ENCODE measurements around the gene P3H3.

P3H3 gene

DNA sequence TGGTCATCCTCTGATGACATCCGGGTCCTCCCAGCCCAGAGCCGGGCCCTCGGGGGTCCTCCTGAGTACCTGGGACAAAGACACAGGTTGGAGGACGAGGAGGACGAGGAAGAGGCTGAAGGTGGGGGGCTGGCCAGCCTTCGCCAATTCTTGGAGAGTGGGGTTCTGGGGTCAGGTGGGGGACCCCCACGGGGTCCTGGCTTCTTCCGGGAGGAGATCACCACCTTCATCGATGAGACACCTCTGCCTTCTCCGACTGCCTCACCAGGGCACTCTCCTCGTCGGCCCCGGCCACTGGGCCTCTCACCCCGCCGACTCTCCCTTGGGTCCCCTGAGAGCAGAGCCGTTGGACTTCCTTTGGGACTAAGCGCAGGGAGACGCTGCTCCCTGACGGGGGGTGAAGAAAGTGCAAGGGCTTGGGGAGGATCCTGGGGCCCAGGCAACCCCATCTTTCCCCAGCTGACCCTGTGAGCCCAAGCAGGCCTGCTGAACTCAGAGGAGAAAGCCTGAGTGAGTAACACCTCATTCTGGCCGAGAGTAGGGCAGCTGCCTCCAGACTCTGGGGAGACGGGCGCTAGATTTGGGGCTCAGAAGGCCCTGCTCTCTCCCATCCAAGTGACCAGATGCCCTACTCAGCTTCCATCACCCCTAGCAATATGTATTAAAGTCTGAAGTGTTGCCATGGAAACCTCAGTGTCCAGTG is 1.3 kb upstream of the P3H3 start:
- no peak for DNase-seq (ENCODE audit: low read depth)

- DNase-seq (ENCODE audit: low read depth): peak; percentile 22
These were observed 733 bp upstream of the P3H3 start for GRCh38 chr12:6827437-6827911.

DNA sequence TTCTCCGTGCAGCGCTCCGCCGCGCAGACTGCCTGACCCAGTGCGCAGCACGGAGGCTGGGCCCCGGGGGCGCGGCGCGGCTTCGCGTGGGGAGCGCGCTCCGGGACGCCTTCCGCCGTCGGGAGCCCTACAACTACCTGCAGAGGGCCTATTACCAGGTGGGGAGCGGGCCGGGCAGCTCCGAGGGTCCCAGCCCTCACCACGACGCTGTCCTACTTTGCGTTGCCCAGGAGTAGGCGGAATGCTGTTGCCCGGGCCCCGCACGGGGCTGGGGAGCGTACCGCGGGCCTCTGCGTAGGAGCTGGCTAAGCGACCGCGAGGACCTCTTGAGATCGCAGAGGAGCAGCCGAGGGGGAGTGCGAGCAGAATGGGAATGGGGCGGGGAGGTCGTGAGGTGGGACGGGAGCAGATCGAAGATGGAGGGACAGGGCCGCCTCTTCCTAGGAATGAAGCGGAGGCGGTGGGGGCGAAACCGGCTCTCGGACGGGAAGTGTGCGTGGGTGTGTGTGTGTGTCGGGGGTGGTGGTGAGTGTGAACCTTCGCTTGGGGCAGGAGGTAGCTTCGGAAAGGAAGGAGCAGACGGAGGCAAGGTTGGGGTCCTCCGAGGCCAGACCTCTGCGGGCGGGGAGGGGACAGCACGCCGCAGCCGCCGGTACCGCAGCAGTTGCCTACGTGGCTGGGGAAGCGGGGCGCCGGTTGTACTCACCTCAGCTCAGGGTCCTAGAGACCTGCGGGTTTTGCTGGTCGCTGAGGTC is 751 bp downstream of the P3H3 start:
- peak; percentile 32 for DNase-seq (ENCODE audit: low read depth)

DNA sequence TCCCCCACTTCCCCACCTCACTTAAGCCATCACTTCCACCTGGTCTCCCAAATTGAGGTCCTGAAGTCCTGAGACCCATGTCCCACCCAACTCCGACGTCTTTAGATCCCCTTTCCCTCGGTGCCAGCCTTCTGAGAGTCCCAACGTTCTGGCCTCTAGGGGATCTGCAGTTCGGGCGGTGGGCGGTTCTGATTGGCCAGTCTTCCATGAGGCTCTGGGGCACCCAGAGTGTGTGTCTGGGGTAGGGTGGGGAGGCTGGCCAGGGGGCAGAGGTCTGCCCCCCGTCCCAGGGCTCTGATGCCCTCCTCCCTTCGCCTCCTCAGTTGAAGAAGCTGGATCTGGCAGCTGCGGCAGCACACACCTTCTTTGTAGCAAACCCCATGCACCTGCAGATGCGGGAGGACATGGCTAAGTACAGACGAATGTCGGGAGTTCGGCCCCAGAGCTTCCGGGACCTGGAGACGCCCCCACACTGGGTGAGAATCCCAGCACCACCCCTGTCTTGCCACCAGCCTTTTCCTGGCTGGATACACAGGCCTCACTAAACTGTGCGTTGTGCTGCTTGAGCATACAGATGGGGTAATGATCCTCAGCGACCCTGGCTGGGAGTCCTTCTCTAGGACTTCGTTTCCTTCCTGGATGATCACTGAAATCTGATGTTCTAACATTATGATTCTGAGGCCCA is 1.5 kb downstream of the P3H3 start:
- no peak for DNase-seq (ENCODE audit: low read depth)

DNA sequence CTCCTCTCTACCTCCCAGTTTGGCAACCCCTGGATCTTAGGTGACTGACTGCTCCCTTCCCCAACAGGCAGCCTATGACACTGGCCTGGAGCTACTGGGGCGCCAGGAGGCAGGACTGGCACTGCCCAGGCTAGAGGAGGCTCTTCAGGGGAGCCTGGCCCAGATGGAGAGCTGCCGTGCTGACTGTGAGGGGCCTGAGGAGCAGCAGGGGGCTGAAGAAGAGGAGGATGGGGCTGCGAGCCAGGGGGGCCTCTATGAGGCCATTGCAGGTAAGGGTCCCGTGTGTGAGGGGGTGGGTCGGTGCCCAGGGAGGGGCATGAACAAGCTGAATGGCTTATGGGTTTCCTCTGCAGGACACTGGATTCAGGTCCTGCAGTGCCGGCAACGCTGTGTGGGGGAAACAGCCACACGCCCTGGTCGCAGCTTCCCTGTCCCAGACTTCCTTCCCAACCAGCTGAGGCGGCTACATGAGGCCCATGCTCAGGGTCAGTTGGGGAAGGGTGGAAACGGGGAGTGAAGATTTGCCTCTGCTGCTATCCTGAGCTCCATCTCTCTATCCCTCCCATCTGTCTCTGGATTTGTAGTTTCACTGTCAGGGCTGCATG is 2.2 kb downstream of the P3H3 start:
- DNase-seq (ENCODE audit: low read depth): no peak

DNA sequence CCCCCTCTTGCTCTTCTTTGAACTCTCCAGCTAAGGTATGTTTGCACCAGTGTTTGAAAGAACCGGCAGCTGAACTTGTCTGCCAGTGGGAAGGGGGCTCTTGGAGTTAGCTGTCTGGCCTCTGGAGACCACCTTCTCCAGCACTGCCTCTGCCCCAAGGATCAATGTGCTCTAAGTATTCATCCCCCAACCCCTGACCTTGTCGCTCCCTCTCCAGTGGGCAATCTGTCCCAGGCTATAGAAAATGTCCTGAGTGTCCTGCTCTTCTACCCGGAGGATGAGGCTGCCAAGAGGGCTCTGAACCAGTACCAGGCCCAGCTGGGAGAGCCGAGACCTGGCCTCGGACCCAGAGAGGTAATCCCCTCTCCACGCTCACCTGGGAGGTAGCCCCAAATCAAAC is 2.8 kb downstream of the P3H3 start:
- DNase-seq (ENCODE audit: low read depth): no peak

- DNase-seq (ENCODE audit: low read depth): no peak
These were observed 3.3 kb downstream of the P3H3 start for GRCh38 chr12:6831450-6831995.

DNA sequence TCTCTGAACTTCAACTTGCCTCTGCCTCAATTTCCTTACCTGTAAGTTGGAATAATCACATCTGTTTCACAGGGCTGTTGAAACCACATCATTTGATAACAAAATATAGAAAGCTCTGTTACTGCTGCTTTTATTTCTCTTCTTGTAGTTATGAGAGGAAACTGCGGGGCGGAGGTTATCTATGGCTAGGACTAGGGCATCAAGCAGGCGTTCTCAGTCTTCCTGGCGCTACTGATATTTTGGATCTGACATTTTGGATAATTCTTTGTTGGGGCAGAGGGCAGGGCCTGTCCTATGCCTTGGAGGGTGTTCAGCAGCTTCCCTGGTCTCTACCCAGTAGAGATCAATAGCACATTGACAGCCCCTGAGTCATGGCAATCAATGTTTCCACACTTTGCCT is 3.9 kb downstream of the P3H3 start:
- no peak for DNase-seq (ENCODE audit: low read depth)

- DNase-seq (ENCODE audit: low read depth): no peak
These were observed 5.1 kb downstream of the P3H3 start for GRCh38 chr12:6833189-6833890.

- DNase-seq (ENCODE audit: low read depth): no peak
These were observed 6.0 kb downstream of the P3H3 start for GRCh38 chr12:6834254-6834653.

GRCh38 chr12:6834873-6835272 is 6.7 kb downstream of the P3H3 start:
- no peak for DNase-seq (ENCODE audit: low read depth)

DNA sequence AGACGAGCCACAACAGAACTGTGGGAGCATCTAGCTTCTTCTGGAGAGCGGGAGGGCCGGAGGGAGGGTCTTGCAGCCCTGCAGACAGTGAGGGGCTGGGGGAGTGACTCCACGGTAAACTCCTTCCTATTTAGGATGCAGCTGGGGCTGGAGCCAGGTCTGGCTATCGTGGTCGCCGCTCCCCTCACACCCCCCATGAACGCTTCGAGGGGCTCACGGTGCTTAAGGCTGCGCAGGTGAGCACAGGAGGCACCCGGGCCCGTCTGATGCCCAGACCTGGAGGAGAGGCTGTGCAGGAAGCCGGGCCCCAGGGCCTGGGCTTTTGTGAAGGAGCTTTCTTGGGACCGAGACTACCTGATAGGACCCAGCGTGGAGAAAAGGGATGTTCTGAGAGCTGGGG is 8.6 kb downstream of the P3H3 start:
- DNase-seq (ENCODE audit: low read depth): no peak

DNA sequence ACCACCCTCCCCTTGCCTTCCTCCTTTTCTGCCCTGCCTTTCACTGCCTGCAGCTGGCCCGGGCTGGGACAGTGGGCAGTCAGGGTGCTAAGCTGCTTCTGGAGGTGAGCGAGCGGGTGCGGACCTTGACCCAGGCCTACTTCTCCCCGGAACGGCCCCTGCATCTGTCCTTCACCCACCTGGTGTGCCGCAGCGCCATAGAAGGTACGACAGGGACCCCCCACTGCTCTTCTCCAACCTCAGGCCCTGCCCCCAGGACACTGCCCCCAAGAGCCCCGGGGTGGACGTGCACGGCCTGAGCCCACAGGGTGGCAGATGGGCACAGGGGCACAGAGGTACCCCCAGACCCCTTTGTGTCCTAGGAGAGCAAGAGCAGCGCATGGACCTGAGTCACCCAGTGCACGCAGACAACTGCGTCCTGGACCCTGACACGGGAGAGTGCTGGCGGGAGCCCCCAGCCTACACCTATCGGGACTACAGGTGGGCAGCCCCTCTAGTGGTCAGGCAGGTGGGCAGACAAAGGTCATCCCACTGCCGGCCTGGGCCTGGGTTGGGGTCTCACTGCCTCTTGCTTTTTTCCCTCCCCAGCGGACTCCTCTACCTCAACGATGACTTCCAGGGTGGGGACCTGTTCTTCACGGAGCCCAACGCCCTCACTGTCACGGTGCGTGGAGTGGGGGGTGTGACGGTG is 9.3 kb downstream of the P3H3 start:
- no peak for DNase-seq (ENCODE audit: low read depth)

- no peak for DNase-seq (ENCODE audit: low read depth)
These were observed 10.6 kb downstream of the P3H3 start for GRCh38 chr12:6838854-6839253.

DNA sequence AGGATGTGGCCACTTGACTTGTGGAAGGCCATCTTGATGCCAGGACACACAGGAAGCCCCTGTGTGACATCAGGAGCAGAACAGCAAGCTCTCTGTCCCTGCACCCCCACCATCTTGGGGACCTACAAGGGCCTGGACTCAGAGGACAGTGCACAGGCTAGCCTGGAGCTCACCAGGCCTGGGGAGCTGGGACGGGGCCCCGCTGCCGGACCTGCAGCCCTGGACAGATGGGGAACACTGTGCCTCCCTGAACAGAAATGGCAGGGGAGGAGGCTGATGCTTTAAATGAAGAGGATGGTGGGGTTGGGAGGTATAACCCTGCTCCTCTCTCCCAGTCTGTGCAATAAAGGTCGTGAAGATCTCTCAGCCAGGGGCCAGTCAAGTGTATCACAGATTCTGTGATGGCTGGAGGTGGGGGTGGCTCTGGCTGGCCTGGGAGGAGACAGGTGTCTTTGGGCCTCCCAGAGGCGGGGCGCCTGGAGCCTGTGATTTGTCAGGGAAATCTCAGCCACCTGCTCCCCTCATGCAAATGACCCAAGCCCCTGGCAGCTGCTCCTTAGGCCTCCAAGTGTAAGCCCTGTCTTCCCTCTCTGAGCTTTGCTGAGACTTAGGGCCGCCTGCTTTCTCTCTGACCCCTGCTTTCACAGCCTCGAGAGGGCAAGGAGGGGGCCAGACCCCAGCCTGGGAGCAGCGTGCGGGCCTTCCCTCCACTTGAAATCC is 11.4 kb downstream of the P3H3 start:
- no peak for DNase-seq (ENCODE audit: low read depth)

DNA sequence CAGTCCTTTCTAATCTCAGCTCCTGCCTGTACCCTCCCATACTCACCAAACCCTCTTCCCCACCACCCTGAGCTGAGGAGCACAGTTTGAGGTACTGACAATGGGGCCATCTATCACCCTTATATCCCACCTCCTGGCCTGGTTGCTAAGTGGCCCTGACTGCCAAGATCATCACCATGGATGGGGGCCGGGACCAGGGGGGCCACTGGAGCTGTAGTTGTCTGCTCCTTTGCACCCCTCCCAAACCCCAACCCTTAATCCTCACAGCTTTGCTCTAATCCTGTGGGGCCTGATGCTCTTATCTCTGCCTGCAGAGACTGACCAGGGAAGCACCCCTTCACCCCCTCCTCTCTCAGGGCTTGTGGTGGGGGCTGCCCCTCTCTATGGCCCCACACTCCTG is 12.1 kb downstream of the P3H3 start:
- no peak for DNase-seq (ENCODE audit: low read depth)

GRCh38 chr12:6840761-6841515 is 12.7 kb downstream of the P3H3 start, which contains the start of gene GNB3:
GNB3 (plus strand) TSS chr12:6840925; CDS start chr12:6841288, 363 bp downstream.
- DNase-seq (ENCODE audit: low read depth): no peak

GRCh38 chr12:6842075-6842474 is 13.9 kb downstream of the P3H3 start:
- no peak for DNase-seq (ENCODE audit: low read depth)

GRCh38 chr12:6843118-6843902 is 15.1 kb downstream of the P3H3 start:
- DNase-seq (ENCODE audit: low read depth): no peak
